ENCODE results near the gene ARHGEF11. TPM values are rescaled to one million over a fixed set of nuclear protein-coding genes. Genes with fewer than 3 reads are reported as not detected.
"Not testable (repeated sequence)": the region's sequence is repeated elsewhere in the genome, so short reads cannot be mapped to it uniquely, and the experiment has no call there.

ARHGEF11 gene
- total and polyA plus RNA-seq, 8 donors: 34.4 to 53.5 (median 40.1) TPM

DNA sequence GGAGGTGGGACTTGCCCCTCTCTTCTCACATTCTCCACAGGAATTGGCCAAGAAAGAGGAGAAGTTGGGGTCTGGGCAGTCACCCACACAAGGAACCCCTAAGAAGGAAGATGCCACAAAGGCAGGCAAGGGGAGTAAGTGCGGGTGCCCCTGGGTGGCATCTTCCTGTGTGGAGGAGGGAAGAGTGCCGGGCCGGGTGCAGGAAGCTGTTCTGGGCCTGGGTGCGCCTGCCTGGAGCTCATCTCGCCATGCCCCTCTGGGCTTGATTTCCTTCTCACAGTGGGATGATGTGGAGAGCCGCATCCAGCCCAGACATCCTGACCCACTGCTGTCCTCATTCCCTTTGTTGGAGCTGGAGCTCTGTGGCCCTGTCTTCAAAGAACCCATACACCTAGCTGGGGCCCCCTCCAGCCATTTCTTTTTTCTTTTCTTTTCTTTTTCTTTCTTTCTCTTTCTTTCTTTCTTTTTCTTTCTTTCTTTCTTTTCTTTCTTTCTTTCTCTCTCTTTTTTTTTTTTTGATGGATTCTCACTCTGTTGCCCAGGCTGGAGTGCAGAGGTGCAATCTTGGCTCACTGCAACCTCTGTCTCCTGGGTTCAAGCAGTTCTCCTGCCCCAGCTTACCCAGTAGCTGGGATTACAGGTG lies 115.8 kb downstream of the ARHGEF11 start:
- Histone ChIP-seq H3K27me3 (peaks cover 28 to 58% of the 10 kb centered on the region in 2 donors), H3K36me3 (peaks cover 0 to 3% of the 10 kb centered on the region in 2 donors), H3K4me1 (peaks cover 7 to 39% of the 10 kb centered on the region in 2 donors), H3K9me3 (no peaks in the 10 kb centered on the region), H3K4me3 (no peak overlapping the region), H3K27ac (no peak overlapping the region)
- ATAC-seq: no peak
- TF ChIP-seq, protein P1, sequence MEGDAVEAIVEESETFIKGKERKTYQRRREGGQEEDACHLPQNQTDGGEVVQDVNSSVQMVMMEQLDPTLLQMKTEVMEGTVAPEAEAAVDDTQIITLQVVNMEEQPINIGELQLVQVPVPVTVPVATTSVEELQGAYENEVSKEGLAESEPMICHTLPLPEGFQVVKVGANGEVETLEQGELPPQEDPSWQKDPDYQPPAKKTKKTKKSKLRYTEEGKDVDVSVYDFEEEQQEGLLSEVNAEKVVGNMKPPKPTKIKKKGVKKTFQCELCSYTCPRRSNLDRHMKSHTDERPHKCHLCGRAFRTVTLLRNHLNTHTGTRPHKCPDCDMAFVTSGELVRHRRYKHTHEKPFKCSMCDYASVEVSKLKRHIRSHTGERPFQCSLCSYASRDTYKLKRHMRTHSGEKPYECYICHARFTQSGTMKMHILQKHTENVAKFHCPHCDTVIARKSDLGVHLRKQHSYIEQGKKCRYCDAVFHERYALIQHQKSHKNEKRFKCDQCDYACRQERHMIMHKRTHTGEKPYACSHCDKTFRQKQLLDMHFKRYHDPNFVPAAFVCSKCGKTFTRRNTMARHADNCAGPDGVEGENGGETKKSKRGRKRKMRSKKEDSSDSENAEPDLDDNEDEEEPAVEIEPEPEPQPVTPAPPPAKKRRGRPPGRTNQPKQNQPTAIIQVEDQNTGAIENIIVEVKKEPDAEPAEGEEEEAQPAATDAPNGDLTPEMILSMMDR (IDR thresholded peaks at IDR 0.05): no peak
- intact Hi-C loops (cut with DNase I): no loop called here
- no peak for DNase-seq

DNA sequence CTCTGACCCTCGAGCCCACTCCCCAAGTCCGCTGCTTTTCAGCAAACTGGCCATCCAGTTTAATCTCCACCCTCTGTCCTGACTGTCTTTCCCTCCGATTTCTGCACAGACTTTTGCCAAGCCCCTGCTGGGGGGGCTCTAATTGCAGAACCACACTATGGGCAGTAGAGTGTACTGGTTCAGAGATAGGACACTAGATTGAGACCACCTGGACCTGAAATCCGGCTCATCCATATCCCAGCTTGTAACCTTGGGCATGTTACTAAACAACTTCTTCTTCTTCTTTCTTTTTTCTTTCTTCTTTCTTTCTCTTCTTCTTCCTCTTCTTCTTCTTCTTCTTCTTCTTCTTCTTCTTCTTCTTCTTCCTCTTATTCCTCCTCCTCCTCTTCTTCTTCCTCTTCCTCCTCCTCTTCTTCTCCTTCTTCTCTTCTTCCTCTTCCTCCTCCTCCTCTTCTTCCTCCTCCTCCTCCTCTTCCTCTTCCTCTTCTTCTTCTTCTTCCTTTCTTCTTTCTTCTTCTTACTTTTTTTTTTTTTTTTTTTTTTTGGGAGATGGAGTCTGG lies 117.4 kb downstream of the ARHGEF11 start:
- no peaks in the 10 kb centered on the region for H3K9me3 ChIP-seq
- peaks cover 44 to 74% of the 10 kb centered on the region in 2 donors for H3K27me3 ChIP-seq
- ATAC-seq: no peak
- peaks cover 17 to 51% of the 10 kb centered on the region in 2 donors for H3K4me1 ChIP-seq
- DNase-seq: no peak
- H3K27ac ChIP-seq: no peak overlapping the region
- H3K4me3 ChIP-seq: peak overlapping the region in 1 of 2 donors; percentile 0
- TF ChIP-seq, protein P1 (IDR thresholded peaks at IDR 0.05): no peak
- no peaks in the 10 kb centered on the region for H3K36me3 ChIP-seq
- intact Hi-C loops (cut with DNase I): no loop called here

DNA sequence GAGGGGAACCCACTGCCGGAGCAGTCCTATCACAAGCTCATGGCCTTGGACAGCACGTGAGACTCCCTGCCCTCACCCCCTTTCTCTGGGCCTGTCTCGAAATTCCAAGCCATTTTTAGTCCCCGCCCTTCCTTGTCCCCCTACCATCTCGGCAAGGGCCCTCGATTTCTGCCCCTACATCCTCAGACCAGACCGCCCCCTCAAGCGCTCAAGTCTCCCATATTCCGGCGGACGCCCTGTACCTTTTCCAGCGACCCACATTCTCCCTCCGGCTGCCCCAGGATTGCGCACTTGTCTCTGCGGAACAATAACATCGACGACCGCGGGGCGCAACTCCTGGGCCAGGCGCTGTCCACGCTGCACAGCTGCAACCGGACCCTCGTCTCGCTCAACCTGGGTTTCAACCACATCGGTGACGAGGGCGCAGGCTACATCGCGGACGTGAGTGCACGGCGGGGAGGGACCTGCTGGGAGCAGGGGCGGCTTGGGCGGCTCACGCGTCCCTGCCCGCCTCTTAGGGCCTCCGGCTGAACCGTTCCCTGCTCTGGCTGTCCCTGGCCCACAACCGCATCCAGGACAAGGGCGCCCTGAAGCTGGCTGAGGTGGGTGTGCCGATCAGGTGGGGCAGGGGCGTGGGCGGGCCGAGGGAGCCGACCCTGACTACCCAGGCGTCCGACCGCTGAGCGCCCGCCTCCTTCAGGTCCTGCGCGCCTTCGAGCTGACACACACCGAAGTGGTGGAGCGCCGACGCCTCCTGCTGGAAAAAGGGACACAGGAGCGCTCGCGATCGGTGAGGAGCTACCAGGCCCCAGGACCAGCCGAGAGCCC lies 118.1 kb downstream of the ARHGEF11 start:
- peak; percentile 41 to 91 (median 75) for DNase-seq
- Histone ChIP-seq H3K4me3 (peak overlapping the region; percentile 0 to 11), H3K36me3 (no peaks in the 10 kb centered on the region), H3K27me3 (peaks cover 51 to 81% of the 10 kb centered on the region in 2 donors), H3K9me3 (no peaks in the 10 kb centered on the region), H3K27ac (no peak overlapping the region), H3K4me1 (peaks cover 17 to 53% of the 10 kb centered on the region in 2 donors)
- intact Hi-C loops (cut with DNase I): no loop called here
- ATAC-seq: peak; percentile 85
- TF ChIP-seq, protein P1 (IDR thresholded peaks at IDR 0.05): peak; percentile 56 to 69

DNA sequence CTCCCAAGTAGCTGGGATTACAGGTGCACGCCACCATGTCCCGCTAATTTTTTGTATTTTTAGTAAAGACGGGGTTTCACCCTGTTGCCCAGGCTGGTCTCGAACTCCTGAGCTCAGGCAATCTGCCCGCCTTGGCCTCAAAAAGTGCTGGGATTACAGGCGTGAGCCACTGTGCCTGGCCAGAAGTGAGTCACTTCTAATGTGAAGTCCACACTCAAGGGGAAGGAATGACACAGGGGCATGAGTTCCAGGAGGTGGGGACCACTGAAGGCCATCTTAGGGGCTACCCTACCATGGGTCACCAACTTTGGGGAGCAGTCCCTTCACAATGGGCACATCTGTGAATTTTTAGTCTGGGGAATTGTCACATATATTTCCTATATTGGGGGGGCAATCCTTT lies 118.8 kb downstream of the ARHGEF11 start:
- H3K36me3 ChIP-seq; H3K4me3 ChIP-seq; intact Hi-C loops (cut with DNase I); ATAC-seq; DNase-seq; H3K9me3 ChIP-seq; H3K27ac ChIP-seq: not testable (repeated sequence)
- Histone ChIP-seq H3K27me3 (peaks cover 58 to 88% of the 10 kb centered on the region in 2 donors), H3K4me1 (peaks cover 17 to 48% of the 10 kb centered on the region in 2 donors)

DNA sequence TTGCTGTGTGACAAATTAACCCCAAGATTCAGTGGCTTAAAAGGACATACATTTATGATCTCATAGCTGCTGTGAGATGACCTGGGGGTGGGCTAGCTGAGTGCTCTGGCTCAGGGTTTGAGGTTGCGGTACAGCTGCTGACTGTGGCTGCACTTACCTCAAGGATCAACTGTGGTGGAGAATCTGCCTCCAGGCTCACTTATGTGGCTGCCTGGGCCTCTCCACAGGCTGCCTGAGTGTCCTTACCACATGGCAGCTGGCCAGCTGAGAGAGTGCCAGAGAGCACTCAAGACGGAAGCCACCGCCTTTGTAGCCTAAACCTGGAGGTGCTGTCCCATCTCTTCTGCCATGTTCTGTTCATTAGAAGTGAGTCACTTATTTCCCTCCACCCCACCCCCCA lies 119.4 kb downstream of the ARHGEF11 start:
- Histone ChIP-seq H3K27me3 (peaks cover 61 to 93% of the 10 kb centered on the region in 2 donors), H3K27ac (no peak overlapping the region), H3K9me3 (no peaks in the 10 kb centered on the region), H3K36me3 (no peaks in the 10 kb centered on the region), H3K4me3 (no peak overlapping the region), H3K4me1 (peaks cover 17 to 43% of the 10 kb centered on the region in 2 donors)
- TF ChIP-seq, protein P1 (IDR thresholded peaks at IDR 0.05): no peak
- intact Hi-C loops (cut with DNase I): no loop called here
- ATAC-seq: peak; percentile 67
- peak in 3 of 4 donors; percentile 72 to 88 (median 77) for DNase-seq

Data from left lung (tissue), 10 donors.